Tibial nerve (tissue), 4 donors: ENCODE results near the gene RNASEH2A. TPM values are rescaled to one million over a fixed set of nuclear protein-coding genes. Genes with fewer than 3 reads are reported as not detected.
"Not testable (repeated sequence)": the region's sequence is repeated elsewhere in the genome, so short reads cannot be mapped to it uniquely, and the experiment has no call there.

Source experiments
- DNase-seq, 2 donors: peaks; one replicate each; pipeline ENCODE4 v3.0.0-alpha.2; 2019; ENCODE audit warnings: low spot score in 2 of 2
- H3K27ac ChIP-seq, 4 donors: fragments of 200-600 bp; sonication (generic) in 3 of 4; one replicate each; pipeline ENCODE4 v1.5.1; 2017 to 2019; ENCODE audit warnings: mild to moderate bottlenecking in 1 of 4
- H3K27me3 ChIP-seq, 2 donors: fragments of 200-600 bp; sonication (generic) in 1 of 2; one replicate each; pipeline versions ENCODE4 v1.5.1 to v1.6.0; 2017 to 2019
- H3K36me3 ChIP-seq, 3 donors: fragments of 200-600 bp; sonication (generic); one replicate each; pipeline ENCODE4 v1.5.1; 2018 to 2019
- H3K4me1 ChIP-seq, 4 donors: fragments of 200-600 bp; sonication (generic) in 3 of 4; one replicate each; pipeline ENCODE4 v1.5.1; 2017 to 2019
- H3K4me3 ChIP-seq, 4 donors: fragments of 200-600 bp; sonication (generic) in 3 of 4; one replicate each; pipeline ENCODE4 v1.5.1; 2017 to 2019; ENCODE audit warnings: mild to moderate bottlenecking in 1 of 4, moderate library complexity in 1 of 4
- H3K9me3 ChIP-seq, 4 donors: fragments of 200-600 bp; sonication (generic) in 3 of 4; one replicate each; pipeline ENCODE4 v1.5.1; 2017 to 2019
- CTCF ChIP-seq, 5 experiments: fragments of 200-600 bp in 3 of 5; fragments of 450-650 bp in 2 of 5; sonication (generic) in 3 of 5; IDR thresholded peaks; one replicate each; pipeline ENCODE4 v1.5.1; 2016 to 2019; ENCODE audit warnings: antibody characterized with exemption in 5 of 5, mild to moderate bottlenecking in 3 of 5, moderate library complexity in 2 of 5
- EP300 ChIP-seq, 2 donors: sonication (generic); formaldehyde crosslinking; IDR thresholded peaks; one replicate each; pipeline ENCODE4 v1.6.1; 2017; ENCODE audit warnings: antibody characterized with exemption in 2 of 2, mild to moderate bottlenecking in 1 of 2
- POLR2A ChIP-seq, 2 donors: fragments of 450-650 bp; IDR thresholded peaks; one replicate each; pipeline ENCODE4 v1.6.1; 2017; ENCODE audit warnings: antibody characterized with exemption in 2 of 2, mild to moderate bottlenecking in 2 of 2, moderate library complexity in 2 of 2
- WGBS, 2 donors: methylation state at CpG; one replicate each; pipeline ENCODE4 v1.1.5; 2018; 5-methylcytosine and 5-hydroxymethylcytosine counted together
- total RNA-seq, 4 donors: library from RNA; depleted of rRNA; stranded (reverse); fragments of >200 nt; gene quantifications; one replicate each; pipeline ENCODE4 v1.1.0, GENCODE V29; 2016

RNASEH2A gene
- total RNA-seq, 4 donors from 2014 or later = 5.4 to 8.6 (median 6.7) TPM

- 93% methylated on average over 18 of the region's 18 CpGs for WGBS, 2 donors
These were observed 36.1 kb downstream of the RNASEH2A start for GRCh38 chr19:12842511-12842910.

GRCh38 chr19:12843328-12843727, 36.9 kb downstream of the RNASEH2A start:
- TF ChIP-seq EP300 (IDR thresholded peaks at IDR 0.05) (no peak), CTCF (IDR thresholded peaks at IDR 0.05) (no peak), POLR2A (IDR thresholded peaks at IDR 0.05) (no peak)
- H3K9me3 ChIP-seq = no peaks in the 10 kb centered on the region
- H3K27ac ChIP-seq = no peak overlapping the region
- peaks cover 0 to 80% of the 10 kb centered on the region in 2 donors for H3K27me3 ChIP-seq
- no peaks in the 10 kb centered on the region for H3K36me3 ChIP-seq
- no peak for DNase-seq
- H3K4me1 ChIP-seq = peaks cover 0 to 33% (median 11%) of the 10 kb centered on the region in 4 donors
- no peak overlapping the region for H3K4me3 ChIP-seq
- WGBS, 2 donors = 83 to 100% methylated on average over 4 to 11 of the region's 11 CpGs

More at GRCh38 chr19:12842511-12842910, 36.1 kb downstream of the RNASEH2A start:
- no peak for DNase-seq
- Histone ChIP-seq H3K4me1 (peaks cover 0 to 29% (median 10%) of the 10 kb centered on the region in 4 donors), H3K9me3 (no peaks in the 10 kb centered on the region), H3K36me3 (no peaks in the 10 kb centered on the region), H3K27me3 (peaks cover 0 to 86% of the 10 kb centered on the region in 2 donors), H3K4me3 (no peak overlapping the region), H3K27ac (no peak overlapping the region)
- TF ChIP-seq EP300 (IDR thresholded peaks at IDR 0.05) = no peak

GRCh38 chr19:12843999-12844732, 37.8 kb downstream of the RNASEH2A start:
- Histone ChIP-seq H3K27ac (no peak overlapping the region), H3K27me3 (peaks cover 0 to 71% of the 10 kb centered on the region in 2 donors), H3K4me3 (no peak overlapping the region), H3K4me1 (peaks cover 0 to 26% (median 5%) of the 10 kb centered on the region in 4 donors), H3K9me3 (no peaks in the 10 kb centered on the region), H3K36me3 (no peaks in the 10 kb centered on the region)
- TF ChIP-seq CTCF (IDR thresholded peaks at IDR 0.05) (no peak), POLR2A (IDR thresholded peaks at IDR 0.05) (no peak), EP300 (IDR thresholded peaks at IDR 0.05) (no peak)
- 85 to 93% methylated on average over 3 of the region's 3 CpGs for WGBS, 2 donors
- DNase-seq = no peak

GRCh38 chr19:12846613-12847012, 40.2 kb downstream of the RNASEH2A start:
- not testable (repeated sequence) for H3K36me3 ChIP-seq, DNase-seq, H3K9me3 ChIP-seq, H3K27ac ChIP-seq, H3K4me3 ChIP-seq
- Histone ChIP-seq H3K4me1 (peaks cover 0 to 12% (median 3%) of the 10 kb centered on the region in 4 donors), H3K27me3 (peaks cover 0 to 47% of the 10 kb centered on the region in 2 donors)
- WGBS, 2 donors = 82% methylated on average over 7 of the region's 7 CpGs

- H3K27ac ChIP-seq = no peak overlapping the region
- no peak overlapping the region for H3K4me3 ChIP-seq
- peaks cover 0 to 38% of the 10 kb centered on the region in 2 donors for H3K27me3 ChIP-seq
- peak; percentile 72 to 83 for DNase-seq
- peak in 1 of 2 donors; percentile 30 for TF ChIP-seq EP300 (IDR thresholded peaks at IDR 0.05)
- TF ChIP-seq CTCF (IDR thresholded peaks at IDR 0.05) = peak; percentile 98 to 99 (median 99)
- no peak for TF ChIP-seq POLR2A (IDR thresholded peaks at IDR 0.05)
- no peaks in the 10 kb centered on the region for H3K36me3 ChIP-seq
- no peaks in the 10 kb centered on the region for H3K9me3 ChIP-seq
- 13% methylated on average over 26 to 67 of the region's 69 CpGs for WGBS, 2 donors
- peaks cover 0 to 12% (median 3%) of the 10 kb centered on the region in 4 donors for H3K4me1 ChIP-seq
These were observed 41.1 kb downstream of the RNASEH2A start for GRCh38 chr19:12847159-12848139.
